ENCODE results near the gene GRIK1.
"Not testable (repeated sequence)": the region's sequence is repeated elsewhere in the genome, so short reads cannot be mapped to it uniquely, and the experiment has no call there.

Gene GRIK1

DNA sequence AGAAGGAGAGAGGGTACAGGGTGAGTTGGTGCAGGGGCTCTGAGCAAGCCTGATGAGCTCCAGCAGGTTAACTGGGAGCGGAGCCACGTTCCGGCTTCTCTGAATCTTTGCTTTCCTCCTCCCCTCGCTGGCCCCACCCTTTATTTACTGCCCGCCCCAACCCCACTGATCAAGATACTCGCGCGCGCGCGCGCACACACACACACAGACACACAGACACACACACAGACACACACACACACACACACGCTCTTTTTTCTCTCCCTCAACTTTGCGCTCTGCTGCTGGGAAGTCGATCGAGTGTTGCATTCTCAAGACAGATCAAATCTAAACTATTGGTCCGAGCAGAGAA, at the start of gene GRIK1:
Gene GRIK1 (minus strand): TSS at position 73 of the 352 bp plus-strand sequence.
- Histone ChIP-seq H3K36me3 (ENCODE audit: insufficient read depth, low read length) (no peaks in the 10 kb centered on the region), H3K4me3 (peak within 1 kb of the TSS; percentile 91), H3K9me3 (ENCODE audit: low read depth, low read length) (no peaks in the 10 kb centered on the region), H3K27ac (no peak within 1 kb of the TSS), H3K9ac (ENCODE audit: insufficient read length) (peak within 1 kb of the TSS; percentile 16)
- TF ChIP-seq EZH2 (IDR thresholded peaks at IDR 0.05) (no peak), POLR2AphosphoS5 (IDR thresholded peaks at IDR 0.05; ENCODE audit: borderline replicate concordance, low read depth, low read length) (no peak), FOXP2 (optimal IDR thresholded peaks at IDR 0.05; ENCODE audit: control extremely low read depth, extremely low read length, insufficient read depth) (no peak)
- DNase-seq (ENCODE audit: low read depth, low spot score) = no peak

DNA sequence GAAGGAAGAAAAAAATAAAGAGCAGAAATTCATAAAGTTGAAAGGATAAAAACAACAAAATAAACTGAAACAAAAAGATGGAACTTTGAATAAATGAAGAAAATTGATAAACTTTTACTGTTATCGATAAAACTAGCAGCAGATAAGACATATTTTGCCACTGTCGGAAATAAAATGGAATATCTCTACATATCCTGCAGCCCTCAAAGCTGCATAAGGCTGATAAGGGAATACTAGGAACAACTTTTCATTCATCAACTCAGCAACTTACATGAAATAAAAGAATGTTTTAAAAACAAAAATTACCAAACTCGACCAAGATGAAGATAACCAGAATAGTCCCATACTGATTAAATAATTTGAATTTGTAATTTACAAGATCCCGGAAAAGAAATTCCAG, 48.0 kb upstream of the GRIK1 start:
- Histone ChIP-seq H3K9me3 (ENCODE audit: low read depth, low read length) (peaks cover 12% of the 10 kb centered on the region; the same call in 1 of the 2 replicates), H3K4me3 (no peak overlapping the region), H3K27ac (no peak overlapping the region), H3K36me3 (ENCODE audit: insufficient read depth, low read length) (no peaks in the 10 kb centered on the region; the same call in 1 of the 2 replicates), H3K9ac (ENCODE audit: insufficient read length) (no peak overlapping the region)
- TF ChIP-seq POLR2AphosphoS5 (IDR thresholded peaks at IDR 0.05; ENCODE audit: borderline replicate concordance, low read depth, low read length) = no peak
- TF ChIP-seq FOXP2 (optimal IDR thresholded peaks at IDR 0.05; ENCODE audit: control extremely low read depth, extremely low read length, insufficient read depth) = no peak
- TF ChIP-seq EZH2 (IDR thresholded peaks at IDR 0.05) = no peak
- DNase-seq (ENCODE audit: low read depth, low spot score) = no peak

- H3K4me3 ChIP-seq = no peak overlapping the region
- H3K36me3 ChIP-seq (ENCODE audit: insufficient read depth, low read length) = no peaks in the 10 kb centered on the region; the same call in 1 of the 2 replicates
- H3K9ac ChIP-seq (ENCODE audit: insufficient read length) = no peak overlapping the region
- TF ChIP-seq FOXP2 (optimal IDR thresholded peaks at IDR 0.05; ENCODE audit: control extremely low read depth, extremely low read length, insufficient read depth) (no peak), POLR2AphosphoS5 (IDR thresholded peaks at IDR 0.05; ENCODE audit: borderline replicate concordance, low read depth, low read length) (no peak), EZH2 (IDR thresholded peaks at IDR 0.05) (no peak)
- no peak overlapping the region for H3K27ac ChIP-seq
- no peak for DNase-seq (ENCODE audit: low read depth, low spot score)
- H3K9me3 ChIP-seq (ENCODE audit: low read depth, low read length) = peaks cover 12% of the 10 kb centered on the region; the same call in 1 of the 2 replicates
Observed at GRCh38 chr21:29985866-29986265, 46.1 kb upstream of the GRIK1 start.

- Histone ChIP-seq H3K4me3 (peak overlapping the region; percentile 51), H3K27ac (peak overlapping the region; percentile 96), H3K9me3 (ENCODE audit: low read depth, low read length) (no peaks in the 10 kb centered on the region), H3K9ac (ENCODE audit: insufficient read length) (peak overlapping the region; percentile 58), H3K36me3 (ENCODE audit: insufficient read depth, low read length) (no peaks in the 10 kb centered on the region)
- TF ChIP-seq FOXP2 (optimal IDR thresholded peaks at IDR 0.05; ENCODE audit: control extremely low read depth, extremely low read length, insufficient read depth) = no peak
- TF ChIP-seq POLR2AphosphoS5 (IDR thresholded peaks at IDR 0.05; ENCODE audit: borderline replicate concordance, low read depth, low read length) = no peak; the same call in 1 of the 2 replicates
- no peak for TF ChIP-seq EZH2 (IDR thresholded peaks at IDR 0.05)
- DNase-seq (ENCODE audit: low read depth, low spot score) = peak; percentile 78
Observed at GRCh38 chr21:29979043-29979442, 39.2 kb upstream of the GRIK1 start.

DNA sequence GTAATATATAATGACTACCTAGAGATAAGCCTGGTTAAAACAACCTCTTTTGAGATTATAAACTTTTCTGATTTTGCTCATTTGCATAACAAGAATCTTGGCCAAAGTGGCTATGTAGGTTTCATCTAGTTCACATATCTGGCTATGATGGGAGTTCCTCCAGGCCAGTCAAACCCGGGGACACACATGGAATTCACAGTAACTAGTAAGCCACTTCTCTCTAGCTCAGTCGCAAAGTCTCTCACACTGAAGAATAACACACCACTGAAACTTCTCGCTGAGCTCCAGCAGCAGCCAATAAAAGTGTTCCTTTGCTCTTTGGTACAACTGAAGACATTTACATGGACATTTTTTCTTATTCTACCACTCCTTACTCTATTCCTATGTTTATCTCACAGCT, 36.0 kb upstream of the GRIK1 start:
- no peaks in the 10 kb centered on the region for H3K9me3 ChIP-seq (ENCODE audit: low read depth, low read length)
- DNase-seq (ENCODE audit: low read depth, low spot score) = no peak
- H3K9ac ChIP-seq (ENCODE audit: insufficient read length) = no peak overlapping the region
- no peak overlapping the region for H3K4me3 ChIP-seq
- no peaks in the 10 kb centered on the region for H3K36me3 ChIP-seq (ENCODE audit: insufficient read depth, low read length)
- TF ChIP-seq EZH2 (IDR thresholded peaks at IDR 0.05) = no peak
- no peak for TF ChIP-seq POLR2AphosphoS5 (IDR thresholded peaks at IDR 0.05; ENCODE audit: borderline replicate concordance, low read depth, low read length)
- no peak for TF ChIP-seq FOXP2 (optimal IDR thresholded peaks at IDR 0.05; ENCODE audit: control extremely low read depth, extremely low read length, insufficient read depth)
- H3K27ac ChIP-seq = no peak overlapping the region

DNA sequence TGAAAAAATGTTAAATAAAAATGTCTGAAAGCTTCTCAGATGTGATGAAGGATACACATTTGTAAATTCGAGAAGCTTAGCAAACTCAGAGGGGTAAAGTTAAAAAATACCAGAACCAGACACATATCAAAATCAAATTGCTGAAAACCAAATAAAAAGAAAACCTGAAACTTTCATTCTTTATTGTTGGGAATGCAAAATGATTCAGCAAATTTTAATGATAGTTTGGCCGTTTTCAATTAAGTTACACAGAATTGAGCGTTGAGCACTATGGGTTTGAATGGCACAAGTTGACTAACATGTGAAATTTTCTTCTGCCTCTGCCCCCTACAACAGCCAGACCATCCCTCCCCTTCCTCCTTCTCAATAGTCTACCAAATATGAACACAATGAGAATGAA, 33.5 kb upstream of the GRIK1 start:
- no peak for DNase-seq (ENCODE audit: low read depth, low spot score)
- Histone ChIP-seq H3K9ac (ENCODE audit: insufficient read length) (no peak overlapping the region), H3K4me3 (no peak overlapping the region), H3K27ac (no peak overlapping the region), H3K36me3 (ENCODE audit: insufficient read depth, low read length) (no peaks in the 10 kb centered on the region), H3K9me3 (ENCODE audit: low read depth, low read length) (no peaks in the 10 kb centered on the region)
- TF ChIP-seq FOXP2 (optimal IDR thresholded peaks at IDR 0.05; ENCODE audit: control extremely low read depth, extremely low read length, insufficient read depth) (no peak), POLR2AphosphoS5 (IDR thresholded peaks at IDR 0.05; ENCODE audit: borderline replicate concordance, low read depth, low read length) (no peak), EZH2 (IDR thresholded peaks at IDR 0.05) (no peak)

GRCh38 chr21:29961291-29962027, 21.7 kb upstream of the GRIK1 start:
- no peak for DNase-seq (ENCODE audit: low read depth, low spot score)
- Histone ChIP-seq H3K27ac (no peak overlapping the region), H3K9me3 (ENCODE audit: low read depth, low read length) (no peaks in the 10 kb centered on the region), H3K4me3 (no peak overlapping the region), H3K36me3 (ENCODE audit: insufficient read depth, low read length) (no peaks in the 10 kb centered on the region), H3K9ac (ENCODE audit: insufficient read length) (no peak overlapping the region)
- TF ChIP-seq EZH2 (IDR thresholded peaks at IDR 0.05) (no peak), FOXP2 (optimal IDR thresholded peaks at IDR 0.05; ENCODE audit: control extremely low read depth, extremely low read length, insufficient read depth) (no peak), POLR2AphosphoS5 (IDR thresholded peaks at IDR 0.05; ENCODE audit: borderline replicate concordance, low read depth, low read length) (no peak)

DNA sequence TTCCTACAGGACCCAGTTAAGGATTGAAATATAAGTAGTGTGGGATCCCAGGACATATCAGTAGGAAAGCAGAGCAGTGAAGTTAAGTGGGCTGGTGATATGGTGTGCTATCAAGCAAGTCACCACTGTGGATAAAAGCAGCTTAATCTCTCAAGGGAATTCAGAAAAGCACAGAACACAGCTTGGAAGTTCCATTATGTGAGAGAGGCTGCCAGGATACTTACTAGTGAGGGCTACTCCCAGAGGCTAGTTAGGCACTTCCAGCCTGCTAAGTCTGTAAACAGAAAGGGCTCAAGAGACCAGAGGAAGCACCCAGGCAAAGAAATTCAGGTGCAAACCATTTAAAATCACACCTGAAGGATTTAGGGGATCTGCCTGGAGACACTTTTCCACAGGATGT, 18.8 kb upstream of the GRIK1 start:
- TF ChIP-seq POLR2AphosphoS5 (IDR thresholded peaks at IDR 0.05; ENCODE audit: borderline replicate concordance, low read depth, low read length) = no peak
- no peak for TF ChIP-seq EZH2 (IDR thresholded peaks at IDR 0.05)
- TF ChIP-seq FOXP2 (optimal IDR thresholded peaks at IDR 0.05; ENCODE audit: control extremely low read depth, extremely low read length, insufficient read depth) = no peak
- H3K27ac ChIP-seq = no peak overlapping the region
- H3K36me3 ChIP-seq (ENCODE audit: insufficient read depth, low read length) = no peaks in the 10 kb centered on the region
- no peak for DNase-seq (ENCODE audit: low read depth, low spot score)
- H3K4me3 ChIP-seq = no peak overlapping the region
- no peaks in the 10 kb centered on the region for H3K9me3 ChIP-seq (ENCODE audit: low read depth, low read length)
- H3K9ac ChIP-seq (ENCODE audit: insufficient read length) = no peak overlapping the region

- H3K27ac ChIP-seq; DNase-seq (ENCODE audit: low read depth, low spot score): not testable (repeated sequence)
Observed at GRCh38 chr21:29958035-29958434, 18.2 kb upstream of the GRIK1 start.

More at GRCh38 chr21:29958035-29958434, 18.2 kb upstream of the GRIK1 start:
- not testable (repeated sequence) for H3K9me3 ChIP-seq (ENCODE audit: low read depth, low read length); H3K36me3 ChIP-seq (ENCODE audit: insufficient read depth, low read length); H3K4me3 ChIP-seq; H3K9ac ChIP-seq (ENCODE audit: insufficient read length)

Measured in SK-N-MC (cell line).